ENCODE data around the gene FARP1.

Gene FARP1

DNA sequence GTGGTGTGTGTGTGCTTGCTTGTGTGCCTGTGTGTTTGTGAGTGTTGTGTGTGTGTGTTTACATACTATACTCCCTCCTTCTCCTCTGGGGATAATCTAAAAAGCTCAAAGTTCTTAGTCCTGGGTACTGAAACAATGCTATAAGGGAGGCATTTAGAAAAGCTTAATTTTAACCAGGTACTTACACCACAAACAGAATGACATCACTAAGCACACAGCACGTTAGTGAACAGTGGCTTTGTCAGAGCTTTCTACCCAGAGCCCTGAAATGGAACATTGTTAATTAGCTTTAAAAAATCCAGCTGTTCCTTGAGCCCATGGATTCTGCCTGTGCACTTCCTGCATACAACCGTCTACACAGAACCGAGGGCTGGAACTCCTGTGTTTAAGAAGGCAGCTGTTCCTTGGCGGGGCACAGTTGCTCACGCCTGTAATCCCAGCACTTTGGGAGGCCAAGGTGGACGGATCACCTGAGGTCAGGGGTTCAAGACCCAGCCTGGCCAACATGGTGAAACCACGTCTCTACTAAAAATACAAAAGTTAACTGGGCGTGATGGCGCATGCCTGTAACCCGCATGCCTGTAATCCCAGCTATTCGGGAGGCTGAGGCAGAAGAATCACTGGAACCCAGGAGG, 103.8 kb downstream of the FARP1 start:
- TF ChIP-seq GATA3 (IDR thresholded peaks at IDR 0.05; ENCODE audit: low read depth, low read length) (no peak), GATA2 (IDR thresholded peaks at IDR 0.05; ENCODE audit: low read depth, low read length) (no peak)

GRCh38 chr13:98251708-98252107, 108.8 kb downstream of the FARP1 start:
- TF ChIP-seq GATA2 (IDR thresholded peaks at IDR 0.05; ENCODE audit: low read depth, low read length) (no peak), GATA3 (IDR thresholded peaks at IDR 0.05; ENCODE audit: low read depth, low read length) (no peak)

DNA sequence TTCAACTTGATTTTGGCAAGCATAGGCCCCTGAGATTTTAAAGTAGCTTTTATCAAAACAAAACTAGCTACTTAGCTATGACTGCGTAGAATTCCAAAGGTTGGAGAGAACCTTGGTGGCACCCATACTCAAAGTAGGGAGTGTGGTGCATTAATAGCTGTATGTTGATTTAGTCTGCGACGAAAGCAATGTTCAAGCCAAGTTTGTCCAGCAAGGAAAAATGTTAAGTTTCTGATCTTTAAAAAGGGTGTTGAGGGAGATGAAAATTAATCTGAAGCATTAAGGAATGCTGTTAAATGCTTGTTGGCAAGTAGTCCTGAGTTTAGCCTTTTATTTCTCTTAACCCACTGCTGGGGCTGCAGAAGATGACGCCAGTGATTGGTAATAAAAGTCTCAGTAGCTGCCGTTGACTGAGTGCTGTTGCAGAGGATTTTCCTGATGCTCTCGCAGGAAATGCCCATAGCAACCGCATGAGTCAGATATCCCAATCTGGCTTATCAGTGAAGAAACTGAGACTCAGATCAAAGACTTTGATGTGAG, 110.1 kb downstream of the FARP1 start:
- TF ChIP-seq GATA3 (IDR thresholded peaks at IDR 0.05; ENCODE audit: low read depth, low read length) (no peak), GATA2 (IDR thresholded peaks at IDR 0.05; ENCODE audit: low read depth, low read length) (no peak)

DNA sequence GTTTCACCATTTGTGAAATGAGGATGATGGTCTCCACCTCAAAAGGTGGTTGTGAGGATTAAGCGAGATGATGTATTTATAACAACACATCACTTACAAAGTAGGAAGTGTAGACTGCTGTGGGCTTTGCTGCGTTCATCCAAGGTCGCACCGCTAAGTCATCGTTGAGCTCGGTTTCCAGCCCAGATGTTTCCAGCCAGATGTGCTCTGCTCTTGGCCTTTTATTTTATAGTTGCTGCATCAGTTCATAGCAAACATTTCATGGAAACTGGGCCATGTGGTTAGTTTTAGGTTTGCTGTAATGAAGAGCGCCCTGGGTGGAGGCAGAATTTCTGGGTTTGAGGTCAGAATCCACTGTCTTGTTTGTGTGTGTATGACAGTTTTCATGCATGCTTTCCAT, 110.6 kb downstream of the FARP1 start:
- TF ChIP-seq GATA2 (IDR thresholded peaks at IDR 0.05; ENCODE audit: low read depth, low read length) (no peak), GATA3 (IDR thresholded peaks at IDR 0.05; ENCODE audit: low read depth, low read length) (no peak)

- TF ChIP-seq GATA3 (IDR thresholded peaks at IDR 0.05; ENCODE audit: low read depth, low read length) (no peak), GATA2 (IDR thresholded peaks at IDR 0.05; ENCODE audit: low read depth, low read length) (no peak)
Measured at GRCh38 chr13:98254513-98254912, 111.6 kb downstream of the FARP1 start.

- no peak for TF ChIP-seq GATA2 (IDR thresholded peaks at IDR 0.05; ENCODE audit: low read depth, low read length)
- no peak for TF ChIP-seq GATA3 (IDR thresholded peaks at IDR 0.05; ENCODE audit: low read depth, low read length)
Measured at GRCh38 chr13:98258226-98258625, 115.3 kb downstream of the FARP1 start.

GRCh38 chr13:98260357-98261164, 117.7 kb downstream of the FARP1 start:
- no peak for TF ChIP-seq GATA2 (IDR thresholded peaks at IDR 0.05; ENCODE audit: low read depth, low read length)
- no peak for TF ChIP-seq GATA3 (IDR thresholded peaks at IDR 0.05; ENCODE audit: low read depth, low read length)

DNA sequence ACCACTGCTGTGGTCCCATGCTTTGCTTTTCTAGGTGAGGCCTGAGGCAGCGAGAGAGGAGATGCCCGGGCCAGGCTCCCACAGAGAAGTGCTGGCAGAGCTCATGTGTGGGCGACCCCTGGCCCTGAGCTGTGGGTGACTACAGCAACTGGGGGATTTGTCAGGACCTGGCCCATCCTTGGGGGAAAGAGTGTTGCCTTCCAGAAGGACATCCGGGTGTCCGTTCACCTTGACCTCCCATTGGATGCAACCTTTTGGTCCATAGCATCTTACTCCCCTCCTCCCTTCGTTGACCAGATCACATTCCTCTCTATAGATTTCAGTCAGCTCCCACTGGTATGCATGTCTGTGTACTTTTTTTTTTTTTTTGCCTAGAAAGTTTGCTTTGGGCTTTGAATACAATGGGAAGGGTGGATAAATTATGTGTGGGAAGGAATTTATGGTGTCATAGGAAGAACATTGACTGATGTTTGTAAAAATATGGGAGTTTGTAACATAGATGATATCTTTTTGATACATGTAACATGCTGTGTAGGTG, 118.3 kb downstream of the FARP1 start:
- TF ChIP-seq GATA2 (IDR thresholded peaks at IDR 0.05; ENCODE audit: low read depth, low read length) (no peak), GATA3 (IDR thresholded peaks at IDR 0.05; ENCODE audit: low read depth, low read length) (no peak)

DNA sequence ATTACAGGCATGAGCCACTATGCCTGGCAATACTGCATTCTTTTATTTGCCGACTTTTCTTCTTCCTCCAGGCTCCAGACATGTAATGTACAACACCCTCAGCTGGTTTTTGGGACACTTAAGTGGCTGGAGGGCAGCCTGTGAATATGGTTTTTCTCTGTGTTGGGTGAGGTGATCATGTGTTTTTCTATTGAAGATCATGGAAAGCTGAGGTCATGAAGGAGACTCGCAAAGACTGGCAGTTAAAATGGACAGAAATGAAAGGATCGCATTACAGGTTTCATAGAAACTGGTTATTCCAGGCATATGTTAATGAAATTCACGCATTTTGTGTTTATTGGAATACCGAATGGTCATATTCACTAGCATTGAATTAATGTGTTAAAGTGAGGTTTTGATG, 119.4 kb downstream of the FARP1 start:
- TF ChIP-seq GATA3 (IDR thresholded peaks at IDR 0.05; ENCODE audit: low read depth, low read length) (no peak), GATA2 (IDR thresholded peaks at IDR 0.05; ENCODE audit: low read depth, low read length) (no peak)

DNA sequence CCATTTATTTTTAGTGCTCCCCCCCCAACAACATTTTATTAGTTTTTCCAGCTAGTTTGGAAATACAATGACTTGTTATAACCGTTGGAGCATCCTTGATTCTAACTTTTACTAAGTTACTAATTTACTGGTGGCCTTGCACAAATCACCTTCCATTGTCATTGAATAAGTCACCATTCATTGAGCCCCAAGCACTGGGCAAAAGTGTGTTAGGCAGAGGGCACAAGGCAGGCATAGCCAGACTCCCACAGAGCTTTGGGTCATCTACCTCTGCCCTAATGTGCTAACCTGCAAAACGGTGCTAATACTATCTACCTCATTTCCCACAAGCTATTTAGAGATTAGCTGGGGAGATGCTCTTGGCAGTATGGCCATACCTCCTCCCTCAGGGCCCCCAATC, 120.9 kb downstream of the FARP1 start:
- TF ChIP-seq GATA2 (IDR thresholded peaks at IDR 0.05; ENCODE audit: low read depth, low read length) = no peak
- no peak for TF ChIP-seq GATA3 (IDR thresholded peaks at IDR 0.05; ENCODE audit: low read depth, low read length)

GRCh38 chr13:98264877-98265276, 122.0 kb downstream of the FARP1 start:
- TF ChIP-seq GATA3 (IDR thresholded peaks at IDR 0.05; ENCODE audit: low read depth, low read length) = no peak
- no peak for TF ChIP-seq GATA2 (IDR thresholded peaks at IDR 0.05; ENCODE audit: low read depth, low read length)

- TF ChIP-seq GATA3 (IDR thresholded peaks at IDR 0.05; ENCODE audit: low read depth, low read length) (no peak), GATA2 (IDR thresholded peaks at IDR 0.05; ENCODE audit: low read depth, low read length) (no peak)
Measured at GRCh38 chr13:98265692-98266551, 123.0 kb downstream of the FARP1 start.

DNA sequence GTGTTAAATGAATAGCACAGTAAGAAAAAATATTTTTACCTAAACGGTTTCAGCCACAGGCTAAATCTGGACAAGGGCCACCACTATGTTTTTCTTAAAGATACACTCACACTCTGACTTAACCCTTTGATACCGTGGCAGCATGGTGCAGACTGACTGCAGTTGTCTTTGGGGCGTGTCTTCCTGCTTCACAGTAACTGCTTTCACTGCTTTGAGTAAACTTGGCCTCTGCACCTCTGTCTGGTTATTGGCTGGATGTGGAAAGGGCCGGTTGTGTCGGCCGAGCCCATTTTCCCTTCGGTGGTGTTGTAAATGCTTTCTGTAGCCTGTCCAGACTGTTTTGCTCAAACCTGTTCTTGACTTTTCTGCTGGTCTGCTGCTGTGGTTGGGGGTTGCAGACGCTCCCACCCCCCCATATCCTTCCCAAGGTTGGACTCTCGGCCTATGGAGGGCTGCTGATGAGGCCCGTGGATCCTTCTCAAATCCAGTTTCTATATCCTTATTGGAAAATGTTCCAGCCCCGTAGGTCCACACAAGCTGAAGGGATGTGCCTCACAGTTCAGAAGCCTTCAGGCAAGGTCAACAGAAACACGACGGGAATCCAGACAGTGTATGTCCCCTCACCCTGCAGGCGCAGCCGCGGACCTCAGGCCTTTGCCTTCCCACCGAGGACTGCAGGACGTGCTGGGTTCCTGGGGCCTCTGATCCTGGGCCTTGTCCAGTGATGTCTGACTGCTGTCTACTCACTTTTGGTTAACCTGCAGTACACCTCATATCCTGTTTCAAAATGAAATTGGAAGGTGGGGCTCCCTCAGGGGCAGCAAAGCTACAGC, 124.4 kb downstream of the FARP1 start:
- TF ChIP-seq GATA3 (IDR thresholded peaks at IDR 0.05; ENCODE audit: low read depth, low read length) (no peak), GATA2 (IDR thresholded peaks at IDR 0.05; ENCODE audit: low read depth, low read length) (no peak)

Data from SH-SY5Y (cell line).